NK-92 (cell line): ENCODE measurements around the gene NEDD4L.

Experiments
- DNase-seq: peaks from one replicate; lab custom pipeline; 2025; ENCODE audit not compliant: unreplicated experiment; lab: John Stamatoyannopoulos, UW

The NEDD4L gene

DNA sequence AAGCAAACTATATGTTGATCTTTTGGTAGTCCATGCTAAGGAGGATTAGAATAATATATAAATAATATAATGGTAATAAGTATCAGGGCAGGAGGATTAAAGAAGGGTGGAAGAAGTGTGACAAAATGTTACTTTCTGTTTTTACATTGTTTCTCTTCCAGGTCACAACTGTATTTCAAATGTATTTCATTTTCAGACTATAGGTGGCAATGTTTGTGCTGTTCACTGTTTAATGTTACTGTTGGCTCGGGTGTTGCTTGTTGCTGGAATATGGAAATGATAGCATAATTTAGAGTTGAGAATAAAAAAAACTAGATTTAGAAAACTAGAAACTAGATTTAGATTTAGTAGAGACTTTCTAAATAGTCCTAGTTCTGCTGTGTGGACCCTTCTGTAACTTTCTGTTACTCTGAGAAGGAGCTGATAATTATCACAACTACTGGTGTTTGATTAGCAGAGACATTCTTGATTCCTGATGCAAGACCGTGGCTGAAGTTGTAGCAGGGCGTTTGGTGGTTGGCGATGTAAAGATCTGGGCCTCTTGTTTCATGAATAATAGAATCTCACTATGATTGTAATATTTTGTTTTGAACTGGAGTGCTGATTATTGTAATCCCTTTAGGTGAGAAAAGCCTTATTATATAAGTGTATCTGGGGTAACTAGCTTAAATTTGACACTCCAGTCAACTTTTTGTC, 7.9 kb downstream of the NEDD4L start:
- DNase-seq = no peak

DNA sequence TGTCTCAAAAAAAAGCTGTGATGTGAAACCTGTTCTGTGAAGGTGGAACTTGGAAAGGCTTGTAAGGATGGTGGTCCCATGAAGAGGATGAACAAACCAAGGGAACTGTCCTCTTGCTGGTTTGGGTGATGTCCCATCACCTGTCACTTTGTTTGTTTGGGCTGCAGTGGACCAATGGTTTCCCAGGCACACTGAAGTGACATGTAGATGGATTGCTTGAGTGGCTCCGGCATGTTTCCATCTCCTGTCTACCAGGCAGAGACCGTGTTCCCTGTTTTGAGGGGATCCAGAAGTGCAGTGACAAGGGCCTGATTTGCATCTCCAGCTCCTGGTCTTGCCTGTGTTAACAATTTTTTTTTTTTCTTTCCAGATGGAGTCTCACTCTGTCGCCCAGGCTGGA, 8.9 kb downstream of the NEDD4L start:
- no peak for DNase-seq

DNA sequence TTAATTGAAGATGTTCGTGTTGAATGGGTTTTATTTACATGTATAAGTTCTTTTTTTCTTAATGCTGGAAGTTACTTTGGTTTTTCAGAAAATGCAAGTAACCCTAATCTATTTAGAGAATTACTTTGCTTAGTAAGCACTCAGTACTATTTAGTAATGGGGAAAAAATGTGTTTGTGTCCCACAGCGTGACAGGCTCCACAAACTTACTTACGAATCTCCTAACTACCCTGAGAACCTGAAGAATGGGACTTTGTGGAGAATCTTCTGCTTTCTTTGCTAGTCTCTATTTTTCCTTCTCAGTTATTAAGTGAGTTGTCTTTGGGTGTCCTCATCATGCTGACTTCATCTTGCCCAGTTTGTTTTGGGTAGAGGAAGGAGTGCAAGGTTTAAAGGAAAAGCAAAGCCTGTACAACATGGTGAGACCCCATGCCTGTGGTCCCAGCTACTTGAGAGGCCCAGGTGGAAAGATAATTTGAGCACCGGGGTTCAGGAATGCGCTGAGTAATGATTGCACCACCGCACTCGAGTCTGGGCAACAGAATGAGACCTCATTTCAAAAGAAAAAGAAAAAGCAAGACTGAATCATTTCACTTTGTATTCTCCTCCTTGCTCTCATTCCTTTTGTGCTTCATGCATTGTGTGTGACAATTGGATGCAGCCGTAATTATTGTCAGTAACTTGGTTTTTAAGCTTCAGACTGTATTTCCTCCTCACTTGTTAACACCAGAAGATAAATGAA, 10.2 kb downstream of the NEDD4L start:
- no peak for DNase-seq

DNA sequence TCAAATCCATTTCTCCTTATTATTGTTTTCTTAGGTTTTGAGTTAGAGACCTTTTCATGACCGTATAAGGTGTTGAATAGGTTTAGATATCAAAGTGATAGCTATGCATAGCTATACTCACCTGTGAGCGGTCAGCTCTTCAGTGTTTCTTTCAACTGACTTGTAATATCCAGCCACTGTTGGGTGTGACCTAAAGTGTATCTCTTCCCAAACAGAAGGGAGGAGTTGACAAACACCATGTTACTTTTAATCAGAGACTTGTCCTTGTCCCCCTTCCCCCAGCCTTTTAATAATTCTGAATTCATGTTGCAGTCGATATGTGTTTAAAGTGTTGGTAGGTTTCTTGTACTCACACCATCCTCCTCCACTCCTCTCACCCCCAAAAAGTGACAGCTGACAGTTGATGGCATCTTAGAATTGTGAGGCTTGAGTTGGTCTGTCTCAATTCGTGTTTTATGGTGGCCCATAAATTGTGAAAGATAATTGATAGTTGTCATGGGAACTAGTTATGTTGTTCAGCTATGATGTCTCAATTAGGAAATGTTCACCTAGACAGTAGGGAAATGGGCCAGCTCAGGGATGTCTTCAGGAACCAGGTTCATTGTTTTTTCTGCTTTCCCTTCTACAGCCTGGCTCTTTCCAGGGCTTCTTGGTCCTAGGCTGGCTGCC, 12.0 kb downstream of the NEDD4L start:
- no peak for DNase-seq

DNA sequence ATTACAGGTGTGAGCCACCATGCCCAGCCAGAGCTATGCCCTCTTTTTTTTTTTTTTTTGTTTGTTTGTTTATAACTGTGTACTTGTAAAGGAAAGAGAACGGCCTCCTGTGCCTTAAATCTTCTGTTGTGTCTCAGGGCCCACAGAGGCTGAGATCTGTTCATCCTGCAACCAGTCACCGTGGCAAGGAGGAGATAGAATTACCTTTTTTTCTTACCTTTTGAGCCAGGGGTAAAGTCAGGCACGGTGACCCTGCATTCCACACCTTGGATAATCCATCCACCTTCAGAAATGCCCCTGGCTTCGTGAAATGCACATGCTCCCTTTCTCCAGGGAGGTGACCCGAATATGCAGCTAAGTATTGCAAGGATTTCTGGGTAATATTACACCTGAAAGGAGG, 12.8 kb downstream of the NEDD4L start:
- DNase-seq = no peak

DNA sequence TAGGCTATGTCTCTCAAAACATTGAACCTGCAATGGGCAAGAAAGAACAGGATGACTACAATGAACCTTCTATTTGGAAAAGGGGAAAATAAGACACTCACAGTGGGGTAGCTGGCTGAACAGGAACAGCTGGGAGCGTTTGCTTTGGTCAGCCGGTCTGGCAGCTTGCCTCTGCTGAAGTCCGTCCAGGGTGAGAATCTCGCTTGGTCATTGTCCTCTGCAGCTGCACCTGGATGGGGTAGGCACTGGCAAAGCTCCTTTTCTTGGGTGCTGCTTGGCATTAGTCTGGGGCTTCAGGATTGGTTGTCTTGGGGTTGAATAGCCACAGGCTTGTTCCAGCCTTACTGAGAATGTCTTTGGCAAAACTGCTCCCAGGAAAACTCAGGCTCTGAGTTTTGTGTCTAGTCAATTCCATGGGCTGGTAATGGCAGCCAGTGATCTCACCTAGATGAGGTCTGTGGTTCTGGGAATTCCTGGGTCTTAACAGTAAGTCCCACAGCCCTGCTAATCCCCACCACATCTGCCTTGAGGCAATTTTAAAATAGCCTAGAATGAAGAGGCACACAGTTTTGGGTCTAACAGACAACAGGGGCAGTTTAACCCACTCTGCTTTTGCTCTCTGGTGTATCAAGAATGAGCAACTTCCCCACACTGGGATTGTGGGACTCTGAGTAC, 13.4 kb downstream of the NEDD4L start:
- no peak for DNase-seq

DNA sequence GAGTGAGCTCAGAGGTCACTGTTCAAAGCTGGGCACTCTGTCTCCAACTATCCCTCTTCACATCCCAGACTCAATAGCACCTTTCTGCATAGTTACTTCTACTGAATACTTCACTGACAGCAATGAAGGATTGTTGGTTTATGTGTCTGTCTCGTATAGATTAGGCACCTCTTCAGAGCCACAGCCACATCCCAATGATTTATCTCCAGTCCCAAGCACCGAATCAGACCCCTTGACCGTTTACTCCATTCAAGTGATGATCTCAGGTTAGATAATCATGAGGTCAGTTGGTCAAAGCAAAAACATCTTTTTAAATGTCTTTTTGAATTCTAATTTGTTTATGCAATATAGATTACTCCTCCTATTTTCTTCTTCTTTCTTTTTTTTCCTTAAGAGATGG, 14.7 kb downstream of the NEDD4L start:
- no peak for DNase-seq

DNA sequence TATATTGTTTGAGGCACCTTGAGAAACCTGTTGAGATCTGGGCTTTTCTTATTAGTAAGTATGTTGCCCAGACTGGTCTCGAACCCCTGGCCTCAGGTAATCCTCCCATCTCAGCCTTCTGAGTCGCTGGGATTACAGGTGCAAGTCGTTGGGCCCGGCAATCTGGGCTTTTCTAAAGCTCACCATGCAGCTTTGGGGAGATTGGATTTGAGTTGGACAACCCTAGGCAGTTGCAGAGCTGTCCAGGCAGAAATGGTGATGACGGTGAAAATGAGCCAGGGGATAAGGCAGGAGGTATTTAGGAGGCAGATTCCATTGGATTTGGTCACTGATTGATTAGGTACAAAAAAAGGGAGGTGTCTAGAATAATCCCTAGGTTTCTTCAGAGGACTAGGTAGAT, 16.2 kb downstream of the NEDD4L start:
- no peak for DNase-seq

DNA sequence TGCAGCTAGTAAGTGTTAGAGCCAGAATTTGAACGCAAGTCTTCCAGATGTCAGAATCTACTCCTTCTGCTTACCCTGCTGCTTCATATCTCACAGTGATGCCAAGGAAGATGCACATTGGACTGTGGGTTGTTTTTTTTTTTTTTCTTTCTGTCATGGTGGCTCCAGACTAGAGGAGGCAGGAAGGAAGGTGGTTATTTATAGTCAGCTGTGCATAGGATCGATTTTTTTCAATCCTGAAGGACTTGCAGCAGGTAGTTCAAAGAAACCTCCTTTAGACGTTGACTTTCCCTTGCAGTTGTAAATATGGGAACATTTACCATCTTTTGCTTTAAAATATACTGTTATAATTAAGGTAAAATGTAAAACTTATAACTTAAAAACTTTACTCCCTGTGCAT, 17.3 kb downstream of the NEDD4L start:
- DNase-seq = no peak

DNA sequence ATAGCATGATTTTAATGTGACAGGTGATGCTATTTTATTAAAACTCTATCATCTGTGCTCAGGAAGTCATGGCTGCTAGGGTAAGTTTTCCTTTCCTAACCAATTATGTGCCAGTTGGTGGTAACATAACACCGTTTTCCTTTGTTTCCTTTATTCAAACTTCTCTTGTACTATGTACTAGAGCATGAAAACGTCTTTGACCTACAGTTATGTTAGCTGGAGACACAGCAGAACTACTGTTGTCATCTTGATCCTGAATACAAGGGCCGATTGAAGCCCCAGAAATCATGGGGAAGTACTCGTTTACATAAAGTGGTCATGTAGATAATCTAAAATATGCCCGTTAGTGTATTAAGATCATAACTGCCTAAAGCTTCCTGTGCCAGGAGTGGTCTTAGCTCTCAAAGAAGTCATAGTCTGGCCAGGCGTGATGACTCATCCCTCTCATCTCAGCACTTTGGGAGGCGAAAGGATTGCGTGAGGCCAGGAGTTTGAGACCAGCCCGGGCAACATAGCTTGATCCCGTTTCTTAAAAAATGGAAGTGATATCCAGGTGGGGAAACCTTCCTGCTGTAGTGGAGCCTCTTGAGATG, 20.5 kb downstream of the NEDD4L start:
- DNase-seq = no peak

DNA sequence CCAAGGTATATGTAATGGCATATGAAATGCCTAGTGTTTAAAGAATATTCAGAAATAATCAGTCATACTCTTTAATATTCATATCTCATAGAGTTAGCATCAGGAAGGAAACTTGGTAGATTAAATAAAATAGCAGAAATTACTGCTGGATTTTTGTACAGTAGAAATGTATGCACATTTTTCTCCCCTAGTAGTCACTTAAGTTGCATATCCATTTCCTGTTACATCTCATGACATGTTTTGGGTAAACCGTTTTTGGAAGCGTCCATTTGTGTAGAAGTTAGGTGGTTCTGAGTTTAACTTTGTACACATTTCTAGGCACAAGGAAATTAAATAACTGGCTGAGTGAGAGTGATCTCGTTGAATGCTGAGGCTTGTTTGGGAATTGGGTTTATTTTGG, 21.9 kb downstream of the NEDD4L start:
- no peak for DNase-seq

DNA sequence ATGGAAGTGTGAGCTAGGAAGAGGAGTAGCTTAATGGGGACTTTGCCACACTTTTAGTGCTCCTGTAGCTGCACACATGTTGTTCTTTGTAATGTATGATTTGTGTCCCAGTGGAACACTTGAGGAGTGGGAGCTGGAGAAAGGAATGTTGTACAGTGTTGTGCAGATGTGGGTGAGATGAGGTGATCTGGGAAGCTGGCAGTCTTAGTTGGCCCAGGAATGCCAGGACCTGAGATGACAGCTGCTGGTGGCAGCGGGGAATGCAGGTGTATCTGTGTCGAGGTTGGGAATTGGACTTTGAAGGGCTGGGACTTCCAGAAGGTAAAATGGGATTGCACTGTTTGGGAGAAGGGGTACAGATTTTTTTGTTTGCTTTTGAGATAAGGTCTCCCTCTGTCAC, 23.6 kb downstream of the NEDD4L start:
- DNase-seq = no peak

DNA sequence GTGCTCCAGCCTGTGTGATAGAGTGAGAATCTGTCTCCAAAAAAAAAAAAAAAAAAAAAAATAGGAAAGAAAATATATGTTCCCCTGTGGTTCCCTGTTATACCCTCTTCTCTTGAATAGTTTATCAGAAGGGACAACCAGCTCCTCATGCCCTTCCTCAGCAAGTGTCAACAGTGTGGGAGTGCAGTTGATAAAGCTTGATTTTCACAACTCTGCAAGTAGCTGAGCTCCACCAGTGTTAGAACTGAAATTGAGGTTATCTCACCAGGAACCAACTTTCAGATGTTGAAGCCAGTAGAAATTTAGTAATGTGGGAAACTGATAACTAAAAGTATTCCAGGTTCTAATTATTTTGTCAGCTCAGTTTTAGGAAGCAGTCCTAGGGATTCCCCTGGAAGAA, 25.1 kb downstream of the NEDD4L start:
- no peak for DNase-seq

DNA sequence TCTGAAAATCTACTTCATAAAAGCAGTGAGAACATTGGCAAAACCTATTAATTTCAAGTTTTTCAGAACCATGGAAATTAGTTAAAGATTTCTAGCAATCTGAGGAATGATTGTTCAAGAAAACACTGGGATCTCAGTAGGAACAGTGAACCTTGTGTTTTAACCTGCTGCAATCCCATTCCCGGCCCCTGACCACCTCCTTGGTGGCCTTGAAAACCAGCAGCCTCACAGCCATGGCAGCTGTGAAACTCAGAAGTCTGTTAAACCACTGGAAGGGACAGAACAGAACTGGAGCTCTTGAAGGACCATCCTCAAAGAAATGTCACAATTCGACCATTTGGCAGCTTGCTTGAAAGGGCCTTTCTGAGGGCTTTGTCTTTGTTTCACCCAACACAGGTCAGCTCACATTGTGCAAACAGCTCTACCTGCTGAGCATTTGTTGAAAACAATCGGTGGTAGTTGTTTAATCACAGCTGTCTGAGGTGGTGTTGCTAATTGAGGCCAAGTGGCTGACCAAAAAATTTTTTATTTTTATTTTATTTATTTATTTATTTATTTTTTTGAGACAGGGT, 25.8 kb downstream of the NEDD4L start:
- no peak for DNase-seq

DNA sequence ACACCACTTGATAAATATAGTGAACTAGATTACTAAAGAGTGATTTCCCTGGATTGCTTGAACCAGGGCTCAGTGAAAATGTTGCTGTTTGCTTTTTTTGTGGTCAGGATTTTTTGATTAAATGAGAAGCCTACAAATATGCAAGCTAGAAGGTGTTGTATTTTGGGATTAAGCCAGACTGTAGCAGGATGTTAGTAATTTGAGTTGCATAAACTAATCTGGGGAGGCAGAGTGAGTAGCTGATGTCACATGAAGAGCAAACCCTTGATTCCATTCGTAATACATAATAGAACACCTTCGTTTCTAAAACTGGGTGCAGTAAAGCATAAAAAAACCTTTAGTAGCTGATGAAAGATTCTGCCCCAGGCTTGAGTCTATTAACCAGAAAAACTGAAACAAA, 32.0 kb downstream of the NEDD4L start:
- no peak for DNase-seq

DNA sequence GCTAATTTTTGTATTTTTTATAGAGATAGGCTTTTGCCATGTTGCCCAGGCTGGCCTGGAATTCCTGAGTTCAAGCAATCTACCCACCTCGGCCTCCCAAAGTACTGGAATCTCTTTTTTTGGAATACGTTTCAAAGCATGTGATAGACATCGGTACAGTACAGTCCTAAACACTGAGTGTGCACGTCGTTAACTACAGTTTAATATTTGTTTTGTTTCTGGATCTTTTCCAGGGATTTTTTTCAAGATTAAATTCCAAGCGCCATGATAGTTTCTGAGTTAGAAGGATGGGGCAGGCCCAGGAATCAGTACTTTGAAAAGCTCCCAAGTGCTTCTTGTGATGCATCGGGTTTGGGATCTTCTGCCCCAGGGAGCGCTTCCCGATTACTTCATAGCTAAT, 33.3 kb downstream of the NEDD4L start:
- DNase-seq = no peak

DNA sequence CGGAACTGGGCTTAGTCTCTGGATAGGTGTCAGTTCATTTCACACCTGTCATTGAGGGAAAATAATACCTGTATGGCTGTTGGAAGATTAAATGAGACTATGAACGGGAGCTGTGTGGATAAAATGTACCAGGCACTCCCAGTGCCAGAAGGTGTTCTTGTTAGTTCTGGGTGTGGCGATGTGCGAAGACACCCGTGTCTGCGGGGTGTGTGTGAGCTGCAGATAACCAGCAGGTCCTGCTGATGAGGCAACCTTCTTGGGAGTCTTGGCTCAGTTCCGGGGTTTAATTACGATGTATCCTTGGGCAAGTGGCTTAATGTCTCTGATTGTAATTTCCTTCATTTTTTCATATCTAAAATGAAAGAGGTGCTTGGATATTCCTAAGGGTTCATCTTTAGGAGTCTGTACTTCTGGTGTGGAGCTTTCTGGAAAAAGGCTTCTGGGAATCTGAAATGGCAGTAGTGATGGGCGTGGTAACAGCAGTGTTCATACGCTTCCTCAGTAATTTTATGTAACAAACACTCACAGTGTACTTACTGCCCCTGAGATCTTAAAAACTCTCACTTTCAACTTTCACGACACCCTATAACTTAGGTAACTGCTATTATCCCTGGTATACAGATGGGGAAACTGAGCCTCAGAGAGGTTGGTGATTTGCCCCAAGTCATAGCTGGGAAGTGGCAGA, 35.0 kb downstream of the NEDD4L start:
- DNase-seq = no peak

DNA sequence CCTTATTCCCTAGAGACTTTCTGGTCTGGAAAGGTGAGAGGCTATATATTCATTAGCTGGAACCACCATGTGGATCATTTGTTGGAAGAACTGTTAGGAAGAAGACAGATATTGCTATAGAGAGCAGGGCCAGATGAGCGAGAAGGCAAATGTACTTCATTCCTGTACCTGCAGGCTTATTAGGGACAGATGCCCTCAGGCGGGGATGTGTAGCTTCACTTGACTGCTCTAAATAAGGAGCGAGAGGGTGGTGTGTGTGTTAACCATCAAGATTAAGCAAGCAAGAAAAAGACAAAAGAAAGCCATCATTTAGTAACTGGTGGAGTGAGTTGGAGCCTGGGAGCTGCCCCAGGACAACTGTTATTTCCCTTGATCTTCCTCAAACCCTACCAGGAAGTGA, 36.4 kb downstream of the NEDD4L start:
- DNase-seq = no peak

DNA sequence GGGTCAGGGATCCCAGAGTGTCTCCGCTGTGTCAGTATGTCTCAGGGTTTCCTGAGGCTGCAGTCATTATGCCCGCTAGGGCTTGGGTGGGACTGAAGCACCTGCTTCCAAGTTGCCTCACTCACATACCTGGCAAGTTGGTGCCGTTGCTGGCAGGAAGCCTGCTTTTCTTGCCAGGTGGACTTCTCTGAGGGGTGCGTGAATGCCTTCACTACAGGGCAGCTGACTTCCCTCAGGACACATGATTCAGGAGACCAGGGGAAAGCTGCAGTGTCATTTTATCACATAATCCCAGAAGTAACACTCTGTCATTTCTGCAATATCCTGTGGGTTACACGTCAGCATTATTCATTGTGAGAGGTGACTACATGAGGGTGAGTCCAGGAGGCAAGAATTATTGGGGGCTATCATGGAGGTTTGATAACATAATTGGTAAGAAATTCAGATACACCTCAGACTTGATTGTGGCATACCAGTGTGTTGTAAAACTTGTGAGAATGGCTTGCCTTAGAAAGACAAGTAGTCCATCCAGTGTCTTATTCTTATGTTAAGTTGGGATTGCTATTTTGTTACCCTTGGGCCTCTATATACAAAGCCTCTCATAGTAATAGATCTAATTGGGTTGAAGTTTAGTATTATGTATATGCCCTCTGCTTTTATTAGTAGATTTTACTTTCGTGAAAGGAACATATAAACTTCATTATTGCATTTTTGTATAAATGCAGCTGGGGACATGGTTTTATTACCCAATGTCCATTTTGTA, 44.1 kb downstream of the NEDD4L start:
- no peak for DNase-seq

DNA sequence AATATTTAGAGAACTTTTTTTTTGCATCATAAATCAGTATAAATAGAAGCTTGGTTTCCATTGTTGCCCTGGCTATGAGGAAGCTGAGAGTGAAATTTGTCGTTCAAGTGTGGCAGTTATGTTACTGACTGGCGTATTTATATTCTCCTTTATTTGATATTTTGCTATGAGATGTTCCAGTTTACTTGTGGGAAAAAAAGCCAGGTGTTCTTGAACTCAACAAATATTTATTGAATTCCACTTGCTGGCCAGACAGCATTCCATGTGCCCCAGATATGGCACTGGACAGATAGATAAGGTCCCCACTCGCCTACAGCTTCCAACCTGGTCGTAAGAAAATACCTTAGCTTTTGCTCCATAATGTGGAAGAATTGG, 44.7 kb downstream of the NEDD4L start:
- DNase-seq = no peak
